ENCODE measurements around the gene OR2Y1. TPM values are rescaled to one million over a fixed set of nuclear protein-coding genes. Genes with fewer than 3 reads are reported as not detected.

The OR2Y1 gene
- total and polyA plus RNA-seq, 2 experiments from 2014 or later: not detected

DNA sequence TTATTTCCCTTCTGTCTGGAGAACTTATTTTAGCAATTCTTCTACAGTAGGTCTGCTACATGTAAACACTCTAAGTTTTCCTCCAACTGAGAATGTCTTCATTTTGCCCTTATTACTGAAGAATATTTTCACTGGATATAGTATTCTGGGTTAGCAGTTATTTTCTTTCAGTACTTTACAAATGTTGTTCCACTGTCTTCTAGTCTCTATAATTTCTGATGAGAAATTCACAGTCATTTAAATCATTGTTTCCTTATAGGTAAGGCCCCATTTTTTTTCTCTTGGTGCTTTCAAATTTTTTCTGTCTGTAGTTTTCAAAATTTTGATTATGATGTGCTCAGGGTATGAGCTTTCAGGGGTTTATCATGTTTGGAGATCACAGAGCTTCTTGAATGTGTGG is 32.0 kb upstream of the OR2Y1 start (continued):
- TF ChIP-seq, protein P1, sequence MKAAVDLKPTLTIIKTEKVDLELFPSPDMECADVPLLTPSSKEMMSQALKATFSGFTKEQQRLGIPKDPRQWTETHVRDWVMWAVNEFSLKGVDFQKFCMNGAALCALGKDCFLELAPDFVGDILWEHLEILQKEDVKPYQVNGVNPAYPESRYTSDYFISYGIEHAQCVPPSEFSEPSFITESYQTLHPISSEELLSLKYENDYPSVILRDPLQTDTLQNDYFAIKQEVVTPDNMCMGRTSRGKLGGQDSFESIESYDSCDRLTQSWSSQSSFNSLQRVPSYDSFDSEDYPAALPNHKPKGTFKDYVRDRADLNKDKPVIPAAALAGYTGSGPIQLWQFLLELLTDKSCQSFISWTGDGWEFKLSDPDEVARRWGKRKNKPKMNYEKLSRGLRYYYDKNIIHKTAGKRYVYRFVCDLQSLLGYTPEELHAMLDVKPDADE (IDR thresholded peaks at IDR 0.05): no peak
- no peak for TF ChIP-seq ZNF331 (CRISPR knock-in tag; IDR thresholded peaks at IDR 0.05; ENCODE audit: low read depth)
- no peak for TF ChIP-seq POLR2AphosphoS5 (IDR thresholded peaks at IDR 0.05; ENCODE audit: low read depth)
- no peak for TF ChIP-seq EZH2 (IDR thresholded peaks at IDR 0.05; ENCODE audit: low read depth, unreplicated experiment)
- TF ChIP-seq, protein P2, sequence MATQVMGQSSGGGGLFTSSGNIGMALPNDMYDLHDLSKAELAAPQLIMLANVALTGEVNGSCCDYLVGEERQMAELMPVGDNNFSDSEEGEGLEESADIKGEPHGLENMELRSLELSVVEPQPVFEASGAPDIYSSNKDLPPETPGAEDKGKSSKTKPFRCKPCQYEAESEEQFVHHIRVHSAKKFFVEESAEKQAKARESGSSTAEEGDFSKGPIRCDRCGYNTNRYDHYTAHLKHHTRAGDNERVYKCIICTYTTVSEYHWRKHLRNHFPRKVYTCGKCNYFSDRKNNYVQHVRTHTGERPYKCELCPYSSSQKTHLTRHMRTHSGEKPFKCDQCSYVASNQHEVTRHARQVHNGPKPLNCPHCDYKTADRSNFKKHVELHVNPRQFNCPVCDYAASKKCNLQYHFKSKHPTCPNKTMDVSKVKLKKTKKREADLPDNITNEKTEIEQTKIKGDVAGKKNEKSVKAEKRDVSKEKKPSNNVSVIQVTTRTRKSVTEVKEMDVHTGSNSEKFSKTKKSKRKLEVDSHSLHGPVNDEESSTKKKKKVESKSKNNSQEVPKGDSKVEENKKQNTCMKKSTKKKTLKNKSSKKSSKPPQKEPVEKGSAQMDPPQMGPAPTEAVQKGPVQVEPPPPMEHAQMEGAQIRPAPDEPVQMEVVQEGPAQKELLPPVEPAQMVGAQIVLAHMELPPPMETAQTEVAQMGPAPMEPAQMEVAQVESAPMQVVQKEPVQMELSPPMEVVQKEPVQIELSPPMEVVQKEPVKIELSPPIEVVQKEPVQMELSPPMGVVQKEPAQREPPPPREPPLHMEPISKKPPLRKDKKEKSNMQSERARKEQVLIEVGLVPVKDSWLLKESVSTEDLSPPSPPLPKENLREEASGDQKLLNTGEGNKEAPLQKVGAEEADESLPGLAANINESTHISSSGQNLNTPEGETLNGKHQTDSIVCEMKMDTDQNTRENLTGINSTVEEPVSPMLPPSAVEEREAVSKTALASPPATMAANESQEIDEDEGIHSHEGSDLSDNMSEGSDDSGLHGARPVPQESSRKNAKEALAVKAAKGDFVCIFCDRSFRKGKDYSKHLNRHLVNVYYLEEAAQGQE (IDR thresholded peaks at IDR 0.05; ENCODE audit: unreplicated experiment): no peak
- TF ChIP-seq JUNB (IDR thresholded peaks at IDR 0.05; ENCODE audit: unreplicated experiment): no peak
- TF ChIP-seq, protein P3, sequence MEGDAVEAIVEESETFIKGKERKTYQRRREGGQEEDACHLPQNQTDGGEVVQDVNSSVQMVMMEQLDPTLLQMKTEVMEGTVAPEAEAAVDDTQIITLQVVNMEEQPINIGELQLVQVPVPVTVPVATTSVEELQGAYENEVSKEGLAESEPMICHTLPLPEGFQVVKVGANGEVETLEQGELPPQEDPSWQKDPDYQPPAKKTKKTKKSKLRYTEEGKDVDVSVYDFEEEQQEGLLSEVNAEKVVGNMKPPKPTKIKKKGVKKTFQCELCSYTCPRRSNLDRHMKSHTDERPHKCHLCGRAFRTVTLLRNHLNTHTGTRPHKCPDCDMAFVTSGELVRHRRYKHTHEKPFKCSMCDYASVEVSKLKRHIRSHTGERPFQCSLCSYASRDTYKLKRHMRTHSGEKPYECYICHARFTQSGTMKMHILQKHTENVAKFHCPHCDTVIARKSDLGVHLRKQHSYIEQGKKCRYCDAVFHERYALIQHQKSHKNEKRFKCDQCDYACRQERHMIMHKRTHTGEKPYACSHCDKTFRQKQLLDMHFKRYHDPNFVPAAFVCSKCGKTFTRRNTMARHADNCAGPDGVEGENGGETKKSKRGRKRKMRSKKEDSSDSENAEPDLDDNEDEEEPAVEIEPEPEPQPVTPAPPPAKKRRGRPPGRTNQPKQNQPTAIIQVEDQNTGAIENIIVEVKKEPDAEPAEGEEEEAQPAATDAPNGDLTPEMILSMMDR (conservative IDR thresholded peaks at IDR 0.05; ENCODE audit: low read depth in 2 of 2): no peak
- TF ChIP-seq EZH2phosphoT487 (IDR thresholded peaks at IDR 0.05; ENCODE audit: unreplicated experiment): no peak
- no peak for TF ChIP-seq NANOG (IDR thresholded peaks at IDR 0.05; ENCODE audit: borderline replicate concordance)

DNA sequence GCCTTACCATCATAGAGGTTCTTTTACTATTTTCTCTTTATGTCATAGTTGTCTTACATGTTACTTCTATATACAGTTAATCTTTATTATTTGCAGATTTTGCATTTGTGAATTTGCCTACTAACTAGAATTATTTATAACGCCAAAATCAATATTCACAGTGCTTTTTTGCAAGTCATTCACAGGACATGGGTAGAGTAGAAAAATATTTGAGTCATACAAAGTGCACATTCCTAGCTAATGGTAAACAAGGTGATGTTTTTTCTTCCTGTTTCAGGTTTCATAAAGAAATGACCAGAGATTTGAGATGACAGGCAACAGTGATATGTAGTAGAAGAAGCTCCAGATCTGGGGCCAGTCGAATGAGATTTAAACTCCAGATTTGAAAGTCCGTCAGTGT is 30.0 kb upstream of the OR2Y1 start:
- Mint-ChIP-seq H3K4me3 (no peak overlapping the region), H3K36me3 (ENCODE audit: low read depth) (peaks cover 19% of the 10 kb centered on the region), H3K27me3 (ENCODE audit: insufficient read depth, low read depth, poor library complexity) (peaks cover 5% of the 10 kb centered on the region), H3K27ac (no peak overlapping the region), H3K9me3 (peaks cover 33% of the 10 kb centered on the region), H3K4me1 (no peaks in the 10 kb centered on the region)
- H3K9me2 ChIP-seq (ENCODE audit: insufficient read depth): no peaks in the 10 kb centered on the region
- no peaks in the 10 kb centered on the region for H3K27me3 ChIP-seq (ENCODE audit: insufficient read depth)
- no peak overlapping the region for H2AFZ ChIP-seq
- no peak for DNase-seq (ENCODE audit: low spot score)
- no peaks in the 10 kb centered on the region for H3F3A ChIP-seq (replicated peaks; ENCODE audit: low read depth)
- no peak overlapping the region for H3K4me2 ChIP-seq
- no peaks in the 10 kb centered on the region for H3K79me2 ChIP-seq (replicated peaks; ENCODE audit: insufficient read depth)
- ATAC-seq: no peak
- no peaks in the 10 kb centered on the region for H3K36me3 ChIP-seq (ENCODE audit: insufficient read depth)
- H3K4me3 ChIP-seq: no peak overlapping the region
- no peak overlapping the region for H3K27ac ChIP-seq (ENCODE audit: low read depth)
- H3K4me1 ChIP-seq (ENCODE audit: insufficient read depth): no peaks in the 10 kb centered on the region
- H4K20me1 ChIP-seq (replicated peaks; ENCODE audit: insufficient read depth): no peaks in the 10 kb centered on the region
- no peak for TF ChIP-seq NANOG (IDR thresholded peaks at IDR 0.05; ENCODE audit: borderline replicate concordance)
- no peak for TF ChIP-seq ZNF114 (CRISPR knock-in tag; IDR thresholded peaks at IDR 0.05)
- TF ChIP-seq, protein P3 (conservative IDR thresholded peaks at IDR 0.05; ENCODE audit: low read depth in 2 of 2): no peak
- TF ChIP-seq, protein P2 (IDR thresholded peaks at IDR 0.05; ENCODE audit: unreplicated experiment): no peak
